Hepatocyte (in vitro differentiated cells): ENCODE results near the gene C2CD2L.

ENCODE experiments used
- CTCF ChIP-seq: fragments of 200-600 bp; sonication (generic); IDR thresholded peaks from 2 replicates; pipeline ENCODE4 v1.5.1; 2016; ENCODE audit warnings: antibody characterized with exemption, mild to moderate bottlenecking; ENCODE audit not compliant: poor library complexity
- EZH2 ChIP-seq: fragments of 200-600 bp; sonication (generic); IDR thresholded peaks from 2 replicates; pipeline ENCODE4 v1.6.1; 2016; ENCODE audit warnings: antibody characterized with exemption, mild to moderate bottlenecking, borderline replicate concordance
- EZH2phosphoT487 ChIP-seq: fragments of 200-600 bp; sonication (generic); IDR thresholded peaks from one replicate; pipeline ENCODE4 v1.6.1; 2018; ENCODE audit warnings: antibody characterized with exemption, mild to moderate bottlenecking, low read depth, moderate library complexity; ENCODE audit not compliant: unreplicated experiment, severe bottlenecking

GRCh38 chr11:119152604-119153003, 45.5 kb downstream of the C2CD2L start:
- TF ChIP-seq CTCF = no peak
- TF ChIP-seq EZH2phosphoT487 = no peak
- no peak for TF ChIP-seq EZH2
